Smooth muscle cell of the brain vasculature (primary cell): ENCODE measurements around the gene KRT20.

Experiments
- DNase-seq: peaks from one replicate; pipeline ENCODE4 v3.0.0-alpha.2; 2012; ENCODE audit warnings: low read depth, low spot score

The KRT20 gene

GRCh38 chr17:40850293-40850972 lies 34.6 kb downstream of the KRT20 start:
- DNase-seq = no peak

DNA sequence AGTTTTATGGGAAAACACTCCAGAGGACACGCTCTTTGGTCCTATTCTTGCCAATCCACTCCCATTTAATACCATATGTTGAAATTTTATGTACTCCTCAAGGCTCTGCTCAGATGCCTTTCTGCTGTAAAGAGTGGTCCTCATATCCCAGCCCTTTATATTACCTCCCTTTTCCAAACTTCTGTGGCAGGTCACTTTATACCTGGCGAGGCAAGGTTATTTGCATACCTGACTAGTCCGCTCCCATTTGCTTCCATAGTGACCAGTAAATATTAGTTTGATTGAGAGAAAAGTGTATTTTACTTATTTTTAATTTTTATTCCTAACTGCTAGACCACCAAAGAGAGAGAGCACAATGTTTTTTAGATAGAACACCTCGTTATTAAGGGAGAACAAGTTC lies 35.3 kb downstream of the KRT20 start:
- DNase-seq = no peak

DNA sequence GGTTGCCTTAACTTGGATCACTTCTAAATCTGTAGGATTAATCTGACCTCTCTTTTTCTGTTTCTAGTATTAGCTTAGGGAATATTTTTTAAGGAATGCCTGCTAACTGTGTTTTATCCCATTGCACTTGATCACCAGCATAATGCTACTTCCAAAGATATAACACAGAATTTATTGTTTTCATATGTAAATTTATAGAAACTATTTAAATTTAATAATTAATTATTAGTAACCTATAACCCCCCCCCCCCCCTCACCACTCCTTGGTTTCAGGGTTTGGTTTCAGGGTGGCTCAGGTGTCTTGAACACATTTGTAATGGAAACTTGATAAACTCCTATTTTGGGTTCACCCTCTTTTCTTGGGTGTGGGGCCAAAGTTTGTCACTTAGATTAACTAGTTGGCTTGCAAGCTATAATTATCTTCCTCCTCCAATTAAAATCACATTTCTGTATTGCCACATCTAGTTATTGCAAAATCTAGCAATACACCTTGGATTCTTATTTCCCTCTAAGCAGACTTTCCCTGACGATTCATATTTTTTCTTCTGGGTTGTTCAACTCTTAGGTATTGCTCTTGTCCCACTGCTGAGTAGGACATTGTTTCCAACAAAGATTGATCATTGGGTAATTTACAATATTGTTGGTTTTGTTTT lies 36.3 kb downstream of the KRT20 start:
- no peak for DNase-seq

- DNase-seq = no peak
Observed at GRCh38 chr17:40846515-40847144, 38.4 kb downstream of the KRT20 start.

DNA sequence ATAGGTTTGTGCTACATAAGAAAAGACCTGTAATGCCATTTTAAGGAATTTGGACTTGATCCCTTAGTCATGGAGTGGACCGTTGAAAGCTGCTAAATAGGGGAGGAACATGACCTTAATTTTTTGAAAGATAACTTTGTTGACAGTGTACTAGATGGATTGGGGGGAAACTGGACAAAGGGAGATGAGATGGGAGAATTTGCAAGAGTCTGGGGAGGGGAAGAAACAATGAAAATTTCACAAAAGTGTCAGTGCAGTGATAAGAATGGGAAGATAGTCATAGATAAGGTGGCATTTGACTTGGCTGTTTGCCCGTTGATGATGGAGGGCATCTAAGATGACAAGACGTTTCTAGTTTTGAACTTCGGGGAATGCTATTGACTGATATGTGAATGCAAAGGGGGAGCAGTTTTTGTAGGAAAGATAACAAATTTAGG lies 40.4 kb downstream of the KRT20 start:
- no peak for DNase-seq

GRCh38 chr17:40843242-40843641 lies 41.8 kb downstream of the KRT20 start:
- DNase-seq = no peak

- no peak for DNase-seq
Observed at GRCh38 chr17:40841246-40841645, 43.8 kb downstream of the KRT20 start.

DNA sequence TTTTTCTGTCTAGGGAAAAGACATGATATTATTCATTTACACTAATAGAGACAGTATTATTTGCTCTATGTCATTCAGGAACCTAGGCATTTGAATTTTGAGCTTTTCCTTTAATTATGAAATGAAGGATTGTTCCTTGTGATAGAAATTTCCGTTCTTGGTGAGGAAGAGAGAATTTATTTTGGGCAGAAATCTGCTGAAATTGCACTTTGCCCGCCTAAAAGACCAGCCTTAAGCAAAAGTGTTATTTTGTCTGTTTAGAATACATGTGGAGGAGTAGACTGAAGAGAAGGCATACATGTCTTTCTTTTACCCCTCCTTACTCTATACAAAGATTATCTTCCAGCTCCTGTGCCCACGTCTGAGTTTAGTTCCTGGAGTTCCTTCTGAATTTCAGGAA lies 45.8 kb downstream of the KRT20 start:
- DNase-seq = no peak

DNA sequence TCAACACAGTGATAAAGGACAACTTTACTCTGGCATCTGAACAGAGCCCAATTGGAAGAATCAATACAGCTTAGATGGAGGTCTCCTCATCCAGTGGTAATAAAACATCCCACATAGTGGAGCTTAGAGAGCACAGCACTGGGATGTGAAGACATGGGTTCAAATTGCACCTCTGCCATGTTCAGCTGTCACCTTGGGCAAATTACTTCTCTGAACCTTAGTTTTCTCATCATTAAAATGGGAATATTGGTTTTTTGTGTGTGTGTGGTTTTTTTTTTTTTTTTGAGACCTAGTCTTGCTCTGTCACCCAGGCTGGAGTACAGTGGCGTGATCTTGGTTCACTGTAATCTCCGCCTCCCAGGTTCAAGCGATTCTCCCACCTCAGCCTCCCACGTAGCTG lies 49.0 kb downstream of the KRT20 start:
- no peak for DNase-seq

- no peak for DNase-seq
Observed at GRCh38 chr17:40833882-40834281, 51.2 kb downstream of the KRT20 start.

DNA sequence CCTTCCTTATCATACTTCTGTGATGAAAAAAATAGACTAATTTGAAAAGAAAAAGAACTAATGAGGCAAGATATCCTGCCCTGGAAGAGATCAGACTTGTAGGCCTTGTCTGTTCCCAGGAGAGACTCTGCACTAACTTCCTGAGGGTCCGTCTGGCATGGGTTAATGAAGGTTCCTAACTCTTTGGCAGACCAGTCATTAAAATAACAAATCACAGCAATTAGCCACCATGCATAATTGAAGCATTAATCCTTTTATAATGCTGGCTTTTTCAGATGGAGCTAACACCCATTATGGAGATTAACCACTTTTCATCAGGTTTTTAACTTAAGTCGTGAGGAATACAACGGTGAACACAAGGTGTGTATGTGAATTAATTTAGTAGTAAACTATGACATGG lies 52.2 kb downstream of the KRT20 start:
- DNase-seq = no peak

- no peak for DNase-seq
Observed at GRCh38 chr17:40830085-40830776, 54.8 kb downstream of the KRT20 start.

DNA sequence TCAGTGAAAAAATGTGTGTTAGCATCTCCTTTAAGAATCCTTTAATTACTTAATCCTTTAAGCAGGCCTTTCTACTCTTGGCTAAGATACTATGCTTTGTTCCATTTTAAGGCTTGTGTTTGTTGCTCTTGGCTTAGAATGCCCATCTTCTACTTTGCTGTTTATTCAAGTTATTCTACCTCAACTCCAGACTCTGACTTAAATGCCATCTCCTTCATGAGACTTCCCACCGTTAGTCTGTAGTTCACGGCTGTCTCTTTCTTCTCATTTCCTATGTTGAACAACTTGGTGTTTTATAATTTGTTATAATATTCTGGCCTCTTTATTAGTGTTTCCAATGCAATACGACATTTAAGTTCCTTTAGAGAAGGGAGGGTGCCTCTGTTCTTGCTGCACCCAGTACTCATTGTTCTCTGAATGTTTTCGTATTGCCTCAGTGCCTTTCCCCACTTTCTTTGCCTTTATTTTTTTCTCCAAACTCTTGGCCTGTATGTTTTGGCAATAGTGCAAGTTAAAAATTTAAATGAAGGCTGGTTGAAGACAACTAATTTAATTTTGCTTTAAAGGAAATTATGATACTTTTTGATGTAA lies 56.5 kb downstream of the KRT20 start:
- DNase-seq = no peak

- no peak for DNase-seq
Observed at GRCh38 chr17:40827746-40828453, 57.1 kb downstream of the KRT20 start.
